Measurements from ENCODE around the gene AMFR. TPM values are rescaled to one million over a fixed set of nuclear protein-coding genes. Genes with fewer than 3 reads are reported as not detected.

Gene AMFR
- 197 and 258 TPM in 2 replicates for total RNA-seq (2014; rRNA removed; shearing (Covaris generic))

DNA sequence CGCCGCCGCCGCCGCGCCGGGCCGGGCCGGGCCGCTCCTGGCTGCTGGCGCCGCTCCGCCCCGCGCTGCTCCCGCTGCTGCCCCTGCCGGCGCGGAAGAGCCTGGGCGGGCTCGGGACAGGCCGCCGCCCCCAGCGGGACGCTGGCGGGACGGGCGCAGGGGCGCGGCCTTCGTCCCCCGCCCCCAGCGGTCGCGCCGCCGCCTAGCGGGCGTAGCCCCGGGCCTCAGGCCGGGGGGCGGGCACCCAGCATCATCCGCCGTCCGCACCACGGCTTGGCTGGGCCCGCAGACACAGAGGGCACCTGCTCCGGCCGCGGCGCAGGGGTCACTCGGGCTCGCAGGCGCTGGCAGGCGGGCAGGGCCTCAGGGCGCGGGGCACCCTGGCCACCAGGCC, at the start of gene AMFR:
Gene AMFR, minus strand, starts transcription at position 107 of the 394 bp plus-strand sequence. CDS start 218 bp downstream, outside the sequence.
- Histone ChIP-seq H3K27ac (peak within 1 kb of the TSS; percentile 68), H3K4me1 (replicated peaks) (peaks cover 10% of the 10 kb centered on the region)

DNA sequence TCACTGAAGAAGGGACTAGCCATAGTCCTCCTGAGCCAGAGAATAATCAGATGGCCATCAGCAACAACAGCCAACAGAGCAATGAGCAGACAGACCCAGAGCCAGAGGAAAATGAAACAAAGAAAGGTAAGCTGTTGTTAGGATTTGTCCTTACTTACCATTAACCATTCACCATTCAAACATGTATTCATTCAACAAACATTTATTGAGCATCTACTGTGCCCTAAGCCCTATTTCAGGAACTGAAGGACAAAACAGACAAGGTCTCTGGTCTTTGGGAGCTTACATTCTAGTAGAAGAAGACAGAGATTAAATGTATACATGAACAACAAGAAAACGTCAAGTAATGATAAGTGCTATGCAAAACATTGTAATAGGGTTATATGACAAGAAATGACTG, 45.3 kb upstream of the AMFR start:
- Histone ChIP-seq H3K36me3 (peaks cover 93% of the 10 kb centered on the region), H3K9me3 (replicated peaks) (no peaks in the 10 kb centered on the region), H3K4me1 (replicated peaks) (no peaks in the 10 kb centered on the region), H3K4me3 (no peak overlapping the region), H3K27ac (no peak overlapping the region), H3K27me3 (replicated peaks) (no peaks in the 10 kb centered on the region)
- no peak for DNase-seq (ENCODE audit: low read depth in 1 of 2, low spot score in 2 of 2)

More for the DNA sequence above, at the start of gene AMFR:
- H3K36me3 ChIP-seq, result peaks cover 9% of the 10 kb centered on the region
- no peaks in the 10 kb centered on the region for H3K27me3 ChIP-seq (replicated peaks)
- peak within 1 kb of the TSS; percentile 99 for H3K4me3 ChIP-seq
- H3K9me3 ChIP-seq (replicated peaks), result no peaks in the 10 kb centered on the region
- peak; percentile 60 to 65 for DNase-seq (ENCODE audit: low read depth in 1 of 2, low spot score in 2 of 2)

DNA sequence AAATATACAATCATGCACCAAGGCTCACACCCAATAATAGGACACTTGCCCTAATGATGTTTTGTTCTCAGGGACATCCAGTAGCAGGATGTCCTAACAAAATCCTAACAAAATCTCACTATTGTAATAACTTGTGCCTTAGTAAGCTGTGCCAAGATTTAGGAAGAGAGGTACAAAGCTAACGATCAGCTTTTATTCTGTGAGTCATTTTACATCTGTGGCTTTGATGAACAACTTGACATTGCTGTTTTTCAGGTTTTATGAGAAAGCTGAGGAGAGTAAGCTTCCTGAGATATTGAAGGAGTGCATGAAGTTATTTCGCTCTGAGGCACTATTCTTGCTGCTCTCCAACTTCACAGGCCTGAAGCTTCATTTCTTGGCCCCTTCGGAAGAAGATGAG, 44.9 kb upstream of the AMFR start:
- Histone ChIP-seq H3K36me3 (peaks cover 93% of the 10 kb centered on the region), H3K27ac (no peak overlapping the region), H3K4me1 (replicated peaks) (no peaks in the 10 kb centered on the region), H3K27me3 (replicated peaks) (no peaks in the 10 kb centered on the region), H3K9me3 (replicated peaks) (no peaks in the 10 kb centered on the region), H3K4me3 (no peak overlapping the region)
- DNase-seq (ENCODE audit: low read depth in 1 of 2, low spot score in 2 of 2), result no peak

DNA sequence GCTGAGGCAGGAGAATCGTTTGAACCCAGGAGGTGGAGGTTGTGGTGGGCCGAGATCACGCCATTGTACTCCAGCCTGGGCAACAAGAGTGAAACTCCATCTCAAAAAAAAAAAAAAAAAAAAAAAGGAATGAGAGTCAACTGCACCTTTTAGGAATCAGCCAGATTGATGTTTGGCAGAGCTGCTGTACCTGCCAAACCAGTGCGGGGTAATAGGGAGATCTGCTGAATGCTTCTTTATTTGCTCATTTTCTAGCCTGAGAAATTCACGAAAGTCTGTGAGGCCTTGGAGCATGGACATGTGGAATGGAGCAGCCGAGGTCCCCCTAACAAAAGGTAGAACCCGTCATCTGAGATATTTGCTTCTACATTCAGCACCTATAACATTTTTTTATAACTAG, 44.4 kb upstream of the AMFR start:
- Histone ChIP-seq H3K36me3 (peaks cover 93% of the 10 kb centered on the region), H3K4me1 (replicated peaks) (no peaks in the 10 kb centered on the region), H3K27me3 (replicated peaks) (no peaks in the 10 kb centered on the region), H3K27ac (no peak overlapping the region), H3K9me3 (replicated peaks) (no peaks in the 10 kb centered on the region), H3K4me3 (no peak overlapping the region)
- DNase-seq (ENCODE audit: low read depth in 1 of 2, low spot score in 2 of 2), result no peak

DNA sequence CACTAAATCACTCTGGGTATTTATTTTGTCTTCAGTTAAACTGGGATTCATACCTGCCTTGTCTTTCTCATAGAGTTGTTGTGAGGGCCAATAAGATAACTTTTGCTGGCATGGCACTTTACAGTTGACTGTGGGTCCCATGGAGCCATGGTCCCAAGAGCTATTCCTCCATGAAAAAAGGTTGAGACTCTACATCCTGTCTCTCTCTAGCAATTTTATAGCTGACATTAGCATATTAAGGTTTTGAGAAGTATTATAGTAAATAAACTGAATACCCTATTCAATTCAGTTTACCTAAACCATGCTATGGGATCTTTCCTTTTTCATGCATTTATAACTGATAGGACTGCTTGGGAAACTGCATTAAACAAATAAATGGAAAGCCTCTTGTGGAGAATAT, 43.5 kb upstream of the AMFR start:
- Histone ChIP-seq H3K4me1 (replicated peaks) (no peaks in the 10 kb centered on the region), H3K27me3 (replicated peaks) (no peaks in the 10 kb centered on the region), H3K36me3 (peaks cover 95% of the 10 kb centered on the region), H3K9me3 (replicated peaks) (no peaks in the 10 kb centered on the region), H3K4me3 (no peak overlapping the region), H3K27ac (no peak overlapping the region)
- no peak for DNase-seq (ENCODE audit: low read depth in 1 of 2, low spot score in 2 of 2)

DNA sequence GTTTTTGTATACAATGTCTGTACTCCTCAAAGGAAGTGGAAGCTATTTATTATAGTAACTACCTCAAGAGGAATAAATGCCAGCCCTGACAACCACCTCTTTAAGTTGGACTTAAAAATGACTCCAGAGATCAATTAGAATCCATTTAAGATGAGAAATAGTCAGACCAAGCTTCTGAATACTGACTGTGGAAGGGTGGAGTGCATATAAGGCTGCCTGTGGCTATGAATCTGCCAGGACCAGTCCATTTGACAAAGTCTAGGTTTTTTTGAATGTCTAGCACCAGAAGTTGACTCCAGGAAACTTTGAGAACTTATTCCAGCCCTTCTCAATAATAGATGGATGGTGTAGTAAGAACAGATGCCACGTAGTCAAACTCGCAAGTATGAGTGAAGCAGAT, 41.0 kb upstream of the AMFR start:
- Histone ChIP-seq H3K4me1 (replicated peaks) (no peaks in the 10 kb centered on the region), H3K4me3 (no peak overlapping the region), H3K36me3 (peaks cover 86% of the 10 kb centered on the region), H3K9me3 (replicated peaks) (no peaks in the 10 kb centered on the region), H3K27me3 (replicated peaks) (no peaks in the 10 kb centered on the region), H3K27ac (no peak overlapping the region)
- DNase-seq (ENCODE audit: low read depth in 1 of 2, low spot score in 2 of 2), result no peak

DNA sequence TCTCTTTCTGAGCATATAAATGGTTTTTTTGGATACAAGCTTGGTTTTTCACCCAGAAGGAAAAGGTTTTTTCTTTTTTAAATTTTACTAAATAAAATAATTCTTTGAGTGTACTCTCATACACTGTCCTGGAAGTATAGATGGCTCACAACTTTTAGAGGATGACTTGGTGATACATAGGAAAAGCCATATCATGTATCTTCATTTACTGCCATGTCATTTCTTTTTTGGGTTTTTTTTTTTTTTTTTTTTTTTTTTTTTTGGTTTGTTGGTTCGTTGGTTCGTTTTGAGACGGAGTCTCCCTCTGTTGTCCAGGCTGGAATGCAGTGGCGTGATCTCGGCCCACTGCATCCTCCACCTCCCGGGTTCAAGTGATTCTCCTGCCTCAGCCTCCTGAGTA, 37.8 kb upstream of the AMFR start:
- Histone ChIP-seq H3K27me3 (replicated peaks) (no peaks in the 10 kb centered on the region), H3K4me3 (no peak overlapping the region), H3K27ac (no peak overlapping the region), H3K4me1 (replicated peaks) (no peaks in the 10 kb centered on the region), H3K9me3 (replicated peaks) (no peaks in the 10 kb centered on the region), H3K36me3 (peaks cover 83% of the 10 kb centered on the region)
- no peak for DNase-seq (ENCODE audit: low read depth in 1 of 2, low spot score in 2 of 2)

DNA sequence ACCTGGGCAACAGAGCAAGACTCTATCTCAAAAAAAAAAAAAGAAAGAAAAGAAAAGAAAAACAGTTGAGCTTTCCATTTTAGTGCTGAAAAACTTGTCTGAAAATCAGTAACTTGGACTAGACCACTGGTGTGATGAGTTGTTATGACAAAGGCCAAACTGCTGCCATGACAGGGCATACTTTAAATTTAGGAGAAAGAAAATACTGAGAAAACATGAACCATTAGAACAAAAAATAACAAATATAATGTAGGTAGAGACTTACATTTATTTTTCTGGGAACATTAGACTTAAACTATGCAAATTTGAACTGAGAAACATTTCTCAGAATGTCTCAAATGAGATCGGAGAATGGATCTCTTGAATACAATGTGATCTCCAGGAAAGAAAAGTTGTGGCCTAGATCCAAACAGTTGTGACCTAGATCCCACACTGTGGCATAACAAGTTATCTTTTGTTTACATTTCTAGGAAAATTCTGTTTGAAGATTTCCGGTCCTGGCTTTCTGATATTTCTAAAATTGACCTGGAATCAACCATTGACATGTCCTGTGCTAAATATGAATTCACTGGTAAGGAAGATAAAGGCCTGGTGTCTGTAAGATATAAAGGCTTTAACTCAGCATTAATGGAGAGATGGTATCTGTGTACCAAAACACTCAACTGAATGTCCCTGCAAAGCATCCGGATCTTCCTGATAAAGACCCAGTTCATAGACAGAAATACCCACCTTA, 36.9 kb upstream of the AMFR start:
- Histone ChIP-seq H3K36me3 (peaks cover 85% of the 10 kb centered on the region), H3K27me3 (replicated peaks) (no peaks in the 10 kb centered on the region), H3K9me3 (replicated peaks) (no peaks in the 10 kb centered on the region), H3K4me1 (replicated peaks) (no peaks in the 10 kb centered on the region), H3K4me3 (no peak overlapping the region), H3K27ac (no peak overlapping the region)
- DNase-seq (ENCODE audit: low read depth in 1 of 2, low spot score in 2 of 2), result no peak

DNA sequence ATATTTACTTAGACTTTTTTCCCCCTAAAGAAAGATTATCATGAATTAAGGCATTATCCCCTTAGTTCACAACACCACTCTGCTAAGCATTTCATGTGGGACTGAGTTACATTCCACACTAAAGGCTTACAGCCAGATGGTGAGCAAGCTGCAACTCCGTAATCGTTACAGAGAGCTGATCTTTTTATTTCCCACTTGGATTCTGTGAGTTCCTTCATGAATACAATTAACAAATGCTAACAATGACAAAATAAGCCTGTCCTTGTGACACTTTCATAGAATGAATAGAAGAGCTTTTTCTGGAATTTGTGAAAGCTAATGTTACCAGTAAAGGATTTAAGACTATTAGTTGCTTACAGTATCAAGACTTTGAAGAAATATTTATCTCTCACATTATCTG, 34.8 kb upstream of the AMFR start:
- Histone ChIP-seq H3K27me3 (replicated peaks) (no peaks in the 10 kb centered on the region), H3K36me3 (peaks cover 85% of the 10 kb centered on the region), H3K27ac (no peak overlapping the region), H3K4me3 (no peak overlapping the region), H3K4me1 (replicated peaks) (no peaks in the 10 kb centered on the region), H3K9me3 (replicated peaks) (no peaks in the 10 kb centered on the region)
- DNase-seq (ENCODE audit: low read depth in 1 of 2, low spot score in 2 of 2), result no peak

DNA sequence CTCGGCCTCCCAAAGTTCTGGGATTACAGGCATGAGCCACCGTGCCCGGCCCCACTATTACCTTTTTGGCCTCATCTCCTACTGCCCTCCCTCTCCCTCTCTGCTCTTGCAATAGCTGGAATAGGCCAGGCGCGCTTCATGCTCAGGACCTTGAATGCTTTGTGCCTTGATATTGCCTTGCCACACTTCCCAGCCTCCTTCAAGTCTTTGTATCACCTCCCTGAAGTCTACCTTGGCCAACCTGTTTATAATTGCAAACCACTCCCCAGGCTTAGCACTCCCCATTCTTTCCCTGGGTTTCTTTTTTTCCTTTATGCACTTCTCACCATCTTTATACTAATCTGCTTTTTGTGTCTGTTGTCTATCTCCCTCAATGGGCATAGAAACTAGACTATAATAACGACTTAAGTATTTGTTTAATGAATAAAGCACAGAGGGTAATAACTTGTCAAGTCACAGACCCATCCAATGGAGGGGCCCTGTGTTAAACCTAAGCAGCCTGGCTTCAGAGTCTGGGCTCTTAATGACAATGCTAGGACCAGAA, 32.7 kb upstream of the AMFR start:
- Histone ChIP-seq H3K27me3 (replicated peaks) (no peaks in the 10 kb centered on the region), H3K27ac (no peak overlapping the region), H3K4me1 (replicated peaks) (no peaks in the 10 kb centered on the region; the same call in 1 of the 2 replicates), H3K9me3 (replicated peaks) (no peaks in the 10 kb centered on the region), H3K36me3 (peaks cover 88% of the 10 kb centered on the region), H3K4me3 (no peak overlapping the region)
- no peak for DNase-seq (ENCODE audit: low read depth in 1 of 2, low spot score in 2 of 2)

DNA sequence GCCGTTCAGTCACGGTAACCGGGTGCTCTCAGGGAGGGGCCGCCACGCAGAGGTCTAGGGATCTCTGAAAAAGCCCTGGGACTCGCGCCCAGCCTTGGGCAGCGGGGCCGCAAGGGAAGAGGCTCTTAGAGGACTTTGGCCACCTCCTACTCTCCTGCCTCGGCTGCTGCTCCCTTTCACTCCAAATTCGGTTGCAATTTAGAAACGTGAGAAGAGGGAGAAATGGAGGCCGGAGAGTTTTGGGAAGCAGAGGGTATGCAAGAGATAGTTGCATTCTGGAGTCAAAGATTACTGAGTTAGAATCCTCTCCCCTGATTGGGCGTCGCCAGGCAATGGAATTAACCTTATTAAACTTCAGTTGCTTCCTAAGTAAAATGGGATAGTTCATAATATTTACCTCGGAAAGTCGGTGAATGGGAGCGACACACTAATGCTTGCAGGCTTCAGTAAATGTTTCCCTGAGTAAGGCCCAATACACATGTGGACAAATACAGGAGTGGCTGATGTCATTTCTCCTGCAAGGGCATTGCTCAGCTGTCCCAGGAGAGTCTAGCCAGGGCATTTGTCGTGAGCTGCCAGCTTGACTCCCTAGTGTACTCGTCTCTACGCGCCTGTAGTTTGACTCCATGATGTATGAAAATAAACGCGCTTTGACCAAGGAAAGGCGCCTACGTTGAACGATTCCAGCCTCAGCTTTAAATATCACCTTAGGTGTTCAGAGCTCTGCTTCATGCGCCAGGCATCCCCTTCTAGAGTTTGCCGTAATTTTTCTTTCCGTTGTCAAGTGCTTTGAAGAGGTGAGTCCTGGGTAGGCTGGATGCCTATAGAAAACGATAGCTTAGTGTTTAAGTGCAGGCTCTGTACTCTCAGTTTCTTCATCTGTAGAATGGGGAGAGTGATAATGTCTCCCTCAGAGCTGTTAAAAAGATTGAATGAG, 26.7 kb upstream of the AMFR start:
- Histone ChIP-seq H3K27ac (peak overlapping the region; percentile 30), H3K4me3 (peak overlapping the region; percentile 83), H3K4me1 (replicated peaks) (peaks cover 15% of the 10 kb centered on the region), H3K36me3 (peaks cover 55% of the 10 kb centered on the region), H3K27me3 (replicated peaks) (no peaks in the 10 kb centered on the region), H3K9me3 (replicated peaks) (no peaks in the 10 kb centered on the region)
- DNase-seq (ENCODE audit: low read depth in 1 of 2, low spot score in 2 of 2), result peak in 1 of 2 experiments; percentile 48

DNA sequence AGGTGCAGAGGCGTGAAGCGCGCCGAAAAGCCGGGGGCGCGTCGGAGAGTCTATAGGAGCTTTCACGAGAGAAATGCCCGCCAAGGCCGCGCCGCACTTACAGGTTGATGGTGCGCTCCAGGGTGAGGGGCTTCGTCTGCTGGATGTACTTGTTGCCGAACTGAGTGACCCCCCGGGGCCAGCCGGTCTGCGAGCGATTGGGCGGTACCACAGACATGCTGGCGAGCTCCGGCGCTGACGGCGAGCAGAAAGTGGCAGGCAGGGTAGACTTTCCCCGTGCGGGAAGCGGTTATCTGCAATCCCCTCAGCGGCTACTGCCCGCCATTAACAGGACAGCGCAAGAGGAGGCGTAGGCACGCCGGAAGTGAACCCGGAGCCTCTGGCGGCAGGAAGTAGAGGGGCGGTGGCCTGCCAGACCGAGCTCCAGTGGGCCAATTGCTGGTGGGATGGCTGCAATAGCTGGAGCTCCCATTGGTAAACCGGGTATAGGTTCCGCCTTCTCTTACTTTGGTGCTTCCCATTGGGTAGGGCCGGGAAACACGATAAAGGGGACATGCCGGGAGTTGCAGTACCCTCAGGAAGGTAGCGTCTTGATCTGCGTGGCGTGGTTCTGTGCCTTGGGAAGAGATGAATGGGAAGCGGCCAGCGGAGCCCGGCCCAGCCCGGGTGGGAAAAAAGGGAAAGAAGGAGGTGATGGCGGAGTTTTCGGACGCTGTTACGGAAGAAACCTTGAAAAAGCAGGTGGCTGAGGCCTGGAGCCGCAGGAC, 25.8 kb upstream of the AMFR start, which contains the start of the genes NUDT21 and OGFOD1:
Gene NUDT21, minus strand, starts transcription at position 347 of the 767 bp plus-strand sequence. Its CDS starts 130 bp downstream, at position 217.
Gene OGFOD1, plus strand, starts transcription at position 569 of the 767 bp plus-strand sequence. Its CDS starts 59 bp downstream, at position 628.
- Histone ChIP-seq H3K4me3 (peak within 1 kb of the TSS; percentile 83), H3K9me3 (replicated peaks) (no peaks in the 10 kb centered on the region), H3K4me1 (replicated peaks) (peaks cover 15% of the 10 kb centered on the region), H3K36me3 (peaks cover 54% of the 10 kb centered on the region), H3K27ac (peak within 1 kb of the TSS; percentile 57), H3K27me3 (replicated peaks) (no peaks in the 10 kb centered on the region)
- peak; percentile 91 to 97 for DNase-seq (ENCODE audit: low read depth in 1 of 2, low spot score in 2 of 2)
